ENCODE results near the gene MOB2. TPM values are rescaled to one million over a fixed set of nuclear protein-coding genes. Genes with fewer than 3 reads are reported as not detected.

MOB2 gene
- total and polyA plus RNA-seq, 2 of the 13 experiments (the other 11 are each of a cell fraction or from before 2014, with no cell fraction given): 21.8 to 27.7 TPM

DNA sequence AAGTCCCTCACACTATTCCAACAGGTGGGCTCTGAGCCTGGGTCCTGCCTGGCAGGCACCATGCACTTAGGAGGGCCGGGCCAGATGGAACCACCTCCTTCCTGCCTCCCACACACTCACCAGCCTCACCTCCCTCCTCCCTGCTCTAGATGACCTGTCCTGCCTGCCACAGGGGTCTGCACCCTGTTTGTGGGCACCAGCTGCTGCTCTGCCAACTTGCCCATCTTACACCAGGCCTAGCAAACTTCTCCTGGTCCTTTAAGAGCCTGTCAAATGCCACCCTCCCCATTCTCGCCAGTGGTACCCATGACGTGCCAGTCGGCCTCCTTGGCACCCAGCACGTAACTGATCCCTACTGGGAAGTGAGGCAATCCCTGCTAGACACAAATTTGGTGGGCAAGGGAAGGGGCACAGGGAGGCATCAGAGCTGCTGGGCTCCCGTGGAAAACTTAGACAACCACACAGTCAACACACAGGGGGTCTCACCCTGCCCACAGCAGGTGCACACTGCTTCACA lies 3.1 kb downstream of the MOB2 start:
- in situ Hi-C loops (cut with HindIII; ENCODE audit: extremely low pct_ligation_motif_present, low pct_unique_long_range_greater_than_20kb): no loop called here
- WGBS (ENCODE audit: low lambda C conversion rate): 74% methylated on average over 5 of the region's 6 CpGs
- Histone ChIP-seq H3K4me2 (ENCODE audit: low read depth, low read length) (no peak overlapping the region), H4K20me1 (ENCODE audit: insufficient read depth, low read length) (peaks cover 5% of the 10 kb centered on the region; the same call in 1 of the 2 replicates), H3K27ac (ENCODE audit: extremely low read length, insufficient read depth, low read length) (no peak overlapping the region), H3K36me3 (replicated peaks in 1 of 2; ENCODE audit: control insufficient read depth in 1 of 2, insufficient read depth in 2 of 2, low read length in 2 of 2) (peaks cover 12 to 15% of the 10 kb centered on the region in 2 experiments; a peak in 4 of 5 replicates), H2AFZ (ENCODE audit: low read length) (no peak overlapping the region), H3K27me3 (ENCODE audit: control insufficient read depth in 1 of 2, insufficient read depth in 2 of 2, low read length in 2 of 2) (no peaks in the 10 kb centered on the region), H3K4me1 (ENCODE audit: insufficient read depth, low read length) (no peaks in the 10 kb centered on the region), H3K79me2 (ENCODE audit: insufficient read depth, low read length) (no peaks in the 10 kb centered on the region), H3K9me3 (ENCODE audit: low read length) (no peaks in the 10 kb centered on the region), H3K9ac (ENCODE audit: insufficient read depth, low read depth, low read length) (no peak overlapping the region), H3K4me3 (replicated peaks in 1 of 3; ENCODE audit: insufficient read depth in 1 of 3, low read depth in 2 of 3, low read length in 3 of 3) (no peak overlapping the region)
- DNase-seq (ENCODE audit: low spot score): no peak
- intact Hi-C loops (cut with micrococcal nuclease; ENCODE audit: unreplicated experiment): no loop called here
- no TSS peak for BruUV-seq (replicated peaks)
- ChIA-PET CTCF (ENCODE audit: low intra/inter-chr PET ratio, low total read pairs) (no interaction called here), POLR2A (no interaction called here)
- FAIRE-seq: no peak
- ATAC-seq: no peak
- TF ChIP-seq YEATS2 (CRISPR knock-in tag; IDR thresholded peaks at IDR 0.05; ENCODE audit: borderline replicate concordance) (no peak), RERE (CRISPR knock-in tag; IDR thresholded peaks at IDR 0.05; ENCODE audit: low read depth) (no peak)
